Right lobe of liver (tissue), 4 donors: ENCODE measurements around the gene SPOCK2.

ENCODE experiments used
- CTCF ChIP-seq, 4 donors: fragments of 200-600 bp in 3 of 4; fragments of 450-650 bp in 1 of 4; IDR thresholded peaks; one replicate each; pipeline versions ENCODE4 v1.5.1 to v1.8.0; 2016 to 2022; ENCODE audit warnings: antibody characterized with exemption in 4 of 4, mild to moderate bottlenecking in 2 of 4
- POLR2A ChIP-seq: fragments of 450-650 bp; IDR thresholded peaks from one replicate; pipeline ENCODE4 v1.6.1; 2017; ENCODE audit warnings: antibody characterized with exemption, mild to moderate bottlenecking
- donor health status: DM: no; HTN: no; CAD: no.
- donor health status: DM: no; HTN: no; CAD: no.
- donor health status: DM: no; HTN: yes; CAD: no.

DNA sequence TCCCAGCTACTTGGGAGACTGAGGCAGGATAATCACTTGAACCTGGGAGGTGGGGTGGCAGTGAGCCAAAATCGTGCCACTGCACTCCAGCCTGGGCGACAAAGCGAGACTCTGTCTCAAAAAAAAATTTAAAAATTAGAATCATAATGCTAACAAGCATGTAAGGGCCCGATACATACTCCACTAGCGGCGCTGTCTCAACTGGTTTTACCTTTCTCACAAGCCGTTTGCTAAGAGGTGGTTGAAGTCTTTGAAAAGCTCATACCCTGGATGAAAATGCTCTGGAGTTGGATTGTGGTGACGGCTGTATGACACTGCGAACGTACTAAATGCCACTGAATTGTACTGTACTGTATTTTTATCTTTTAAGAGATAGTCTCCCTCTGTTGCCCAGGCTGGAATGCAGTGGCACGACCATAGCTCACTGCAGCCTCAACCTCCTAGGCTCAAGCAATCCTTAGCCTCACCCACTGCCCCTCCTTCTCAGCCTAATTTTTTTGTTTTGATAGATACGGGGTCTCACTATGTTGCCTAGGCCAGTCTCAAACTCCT lies 29.9 kb downstream of the SPOCK2 start:
- TF ChIP-seq CTCF (IDR thresholded peaks at IDR 0.05) (no peak), POLR2A (no peak)
